ENCODE data around the gene KRTAP5-4.

DNA sequence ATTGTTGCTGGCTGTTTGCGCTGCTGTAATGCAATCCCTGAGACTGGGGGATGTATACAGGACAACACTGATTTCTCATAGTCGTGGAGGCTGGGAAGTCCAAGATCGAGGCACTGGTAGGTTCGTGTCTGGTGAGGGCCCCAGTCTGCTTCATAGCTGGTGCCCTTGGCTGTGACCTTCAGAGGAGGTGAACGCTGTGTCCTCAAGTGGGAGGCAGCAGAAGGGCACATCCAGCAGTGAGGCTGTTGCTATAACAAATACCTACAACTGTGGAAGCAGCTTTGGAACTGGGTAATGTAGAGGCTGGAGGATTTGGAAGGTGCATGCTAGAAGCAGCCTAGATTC lies 29.0 kb upstream of the KRTAP5-4 start:
- no peak for TF ChIP-seq POLR2AphosphoS5 (IDR thresholded peaks at IDR 0.05; ENCODE audit: low read depth, low read length)
- TF ChIP-seq PAX5 (IDR thresholded peaks at IDR 0.05; ENCODE audit: insufficient read depth, low read length, severe bottlenecking) = no peak
- no peak for TF ChIP-seq POLR2A (IDR thresholded peaks at IDR 0.05; ENCODE audit: low read depth, low read length)
- TF ChIP-seq TAF1 (IDR thresholded peaks at IDR 0.05; ENCODE audit: low read depth, low read length) = no peak
- TF ChIP-seq POU2F2 (IDR thresholded peaks at IDR 0.05; ENCODE audit: low read depth, low read length) = no peak
- no peak for TF ChIP-seq SPI1 (IDR thresholded peaks at IDR 0.05; ENCODE audit: low read depth, low read length)
